Choroid plexus epithelial cell (primary cell): ENCODE data around the gene DPYSL5.

ENCODE experiments used
- DNase-seq: peaks from one replicate; pipeline ENCODE4 v3.0.0-alpha.2; 2010; ENCODE audit warnings: low read depth
- H3K4me3 ChIP-seq: 2 replicates; pipeline ENCODE4 v1.5.1; 2011; ENCODE audit warnings: low read depth, mild to moderate bottlenecking, control low read depth, low read length, moderate library complexity
- CTCF ChIP-seq: conservative IDR thresholded peaks from 2 replicates; pipeline ENCODE4 v1.5.1; 2011; ENCODE audit warnings: low read depth, mild to moderate bottlenecking, control low read depth, inconsistent platforms, low read length, moderate library complexity

The DPYSL5 gene

GRCh38 chr2:26946841-26947784, 99.2 kb downstream of the DPYSL5 start:
- peak; percentile 47 for DNase-seq
- no peak overlapping the region for H3K4me3 ChIP-seq
- peak; percentile 11 for TF ChIP-seq CTCF

- H3K4me3 ChIP-seq: no peak overlapping the region
- no peak for TF ChIP-seq CTCF
- DNase-seq: no peak
Measured at GRCh38 chr2:26948800-26949199, 100.9 kb downstream of the DPYSL5 start.

GRCh38 chr2:26950246-26950645, 102.3 kb downstream of the DPYSL5 start:
- DNase-seq: no peak
- no peak for TF ChIP-seq CTCF
- no peak overlapping the region for H3K4me3 ChIP-seq

GRCh38 chr2:26951236-26951635, 103.3 kb downstream of the DPYSL5 start:
- TF ChIP-seq CTCF: no peak
- DNase-seq: no peak
- no peak overlapping the region for H3K4me3 ChIP-seq

GRCh38 chr2:26952374-26952773, 104.4 kb downstream of the DPYSL5 start:
- no peak overlapping the region for H3K4me3 ChIP-seq
- no peak for TF ChIP-seq CTCF
- no peak for DNase-seq

- TF ChIP-seq CTCF: no peak
- no peak for DNase-seq
- H3K4me3 ChIP-seq: no peak overlapping the region
Measured at GRCh38 chr2:26954135-26954534, 106.2 kb downstream of the DPYSL5 start.

- DNase-seq: no peak
- no peak overlapping the region for H3K4me3 ChIP-seq
- no peak for TF ChIP-seq CTCF
Measured at GRCh38 chr2:26957041-26957440, 109.1 kb downstream of the DPYSL5 start.
